GM21723 (cell line): ENCODE measurements around the gene GEMIN5.
"Not testable (repeated sequence)": the region's sequence is repeated elsewhere in the genome, so short reads cannot be mapped to it uniquely, and the experiment has no call there.

ENCODE experiments used
- ATAC-seq: cut with Tn5 transposase; IDR thresholded peaks from one replicate; pipeline ENCODE4 v1.9.1; 2021; ENCODE audit warnings: mild to moderate bottlenecking, moderate library complexity; ENCODE audit not compliant: unreplicated experiment

GEMIN5 gene

GRCh38 chr5:154940772-154941620 lies 3.0 kb upstream of the GEMIN5 start, which contains the start of gene MRPL22:
Gene MRPL22, plus strand, starts transcription at chr5:154941073. Its CDS starts 38 bp downstream, at chr5:154941111.
- ATAC-seq, result peak; percentile 57

GRCh38 chr5:154940375-154940771 lies 2.4 kb upstream of the GEMIN5 start:
- ATAC-seq, result no peak

- ATAC-seq, result not testable (repeated sequence)
These were observed 1.4 kb upstream of the GEMIN5 start for GRCh38 chr5:154939387-154939786.

GRCh38 chr5:154937186-154937717 lies 759 bp downstream of the GEMIN5 start:
- ATAC-seq, result no peak

- ATAC-seq, result no peak
These were observed 3.1 kb downstream of the GEMIN5 start for GRCh38 chr5:154934881-154935280.

- no peak for ATAC-seq
These were observed 4.5 kb downstream of the GEMIN5 start for GRCh38 chr5:154933537-154933936.

- ATAC-seq, result no peak
These were observed 14.3 kb downstream of the GEMIN5 start for GRCh38 chr5:154923441-154924430.

GRCh38 chr5:154917757-154918156 lies 20.3 kb downstream of the GEMIN5 start:
- ATAC-seq, result no peak

GRCh38 chr5:154916874-154917273 lies 21.1 kb downstream of the GEMIN5 start:
- ATAC-seq, result no peak

- ATAC-seq, result not testable (repeated sequence)
These were observed 32.4 kb downstream of the GEMIN5 start for GRCh38 chr5:154905601-154906000.

GRCh38 chr5:154901913-154902312 lies 36.1 kb downstream of the GEMIN5 start:
- ATAC-seq, result no peak

GRCh38 chr5:154901276-154901675 lies 36.7 kb downstream of the GEMIN5 start:
- ATAC-seq, result no peak

- no peak for ATAC-seq
These were observed 37.9 kb downstream of the GEMIN5 start for GRCh38 chr5:154900066-154900465.

GRCh38 chr5:154899151-154899816 lies 38.7 kb downstream of the GEMIN5 start:
- no peak for ATAC-seq

- no peak for ATAC-seq
These were observed 39.8 kb downstream of the GEMIN5 start for GRCh38 chr5:154898210-154898609.

- ATAC-seq, result no peak
These were observed 41.3 kb downstream of the GEMIN5 start for GRCh38 chr5:154896562-154897165.

GRCh38 chr5:154895606-154896561 lies 42.1 kb downstream of the GEMIN5 start:
- ATAC-seq, result no peak

- no peak for ATAC-seq
These were observed 44.6 kb downstream of the GEMIN5 start for GRCh38 chr5:154893381-154893780.

GRCh38 chr5:154892369-154892771 lies 45.6 kb downstream of the GEMIN5 start:
- no peak for ATAC-seq
